Measurements from ENCODE around the gene ATXN1L.
"Not testable (repeated sequence)": the region's sequence is repeated elsewhere in the genome, so short reads cannot be mapped to it uniquely, and the experiment has no call there.

The ATXN1L gene

DNA sequence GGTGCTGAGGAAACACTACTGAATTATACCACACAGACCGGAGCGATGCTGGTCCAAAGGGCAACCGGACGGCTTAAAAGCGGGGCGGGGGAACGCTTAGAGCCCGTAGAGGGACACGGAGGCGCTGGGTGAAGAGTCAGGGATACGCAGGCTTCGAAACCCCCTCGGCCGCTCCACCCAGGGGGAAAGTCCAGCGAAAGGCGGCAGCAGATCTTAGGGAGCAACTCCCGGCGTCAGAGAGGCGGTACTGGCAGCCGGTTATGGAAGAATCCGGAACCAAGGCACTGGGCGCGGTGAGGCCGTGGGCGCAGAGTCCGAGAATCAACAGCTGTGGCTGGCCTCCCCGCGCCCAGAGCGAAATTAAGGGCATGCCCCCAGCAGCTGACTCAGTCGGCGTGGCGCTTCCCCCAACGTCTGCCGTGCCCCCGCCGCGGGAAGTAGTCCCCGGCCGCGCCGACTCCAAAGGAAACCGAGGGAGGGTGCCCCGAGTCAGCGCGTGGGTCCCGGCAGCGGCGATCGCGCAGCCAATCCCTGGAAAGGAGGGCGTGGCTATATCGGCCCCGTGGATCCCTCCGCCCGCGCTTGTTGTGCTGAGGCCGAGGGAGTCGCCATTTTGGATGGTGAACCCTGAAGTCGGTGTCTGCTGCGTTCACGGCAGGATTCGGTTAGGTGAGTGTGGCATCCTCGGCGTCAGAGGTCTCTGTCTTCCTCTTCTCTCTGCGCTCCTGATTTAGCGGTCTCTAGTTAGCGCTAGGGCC, 49.3 kb downstream of the ATXN1L start, which contains the start of gene IST1:
TSS of gene IST1 (plus strand) at position 611 of the 758 bp plus-strand sequence. CDS start 20,110 bp downstream, outside the sequence.
- DNase-seq = peak; percentile 84

DNA sequence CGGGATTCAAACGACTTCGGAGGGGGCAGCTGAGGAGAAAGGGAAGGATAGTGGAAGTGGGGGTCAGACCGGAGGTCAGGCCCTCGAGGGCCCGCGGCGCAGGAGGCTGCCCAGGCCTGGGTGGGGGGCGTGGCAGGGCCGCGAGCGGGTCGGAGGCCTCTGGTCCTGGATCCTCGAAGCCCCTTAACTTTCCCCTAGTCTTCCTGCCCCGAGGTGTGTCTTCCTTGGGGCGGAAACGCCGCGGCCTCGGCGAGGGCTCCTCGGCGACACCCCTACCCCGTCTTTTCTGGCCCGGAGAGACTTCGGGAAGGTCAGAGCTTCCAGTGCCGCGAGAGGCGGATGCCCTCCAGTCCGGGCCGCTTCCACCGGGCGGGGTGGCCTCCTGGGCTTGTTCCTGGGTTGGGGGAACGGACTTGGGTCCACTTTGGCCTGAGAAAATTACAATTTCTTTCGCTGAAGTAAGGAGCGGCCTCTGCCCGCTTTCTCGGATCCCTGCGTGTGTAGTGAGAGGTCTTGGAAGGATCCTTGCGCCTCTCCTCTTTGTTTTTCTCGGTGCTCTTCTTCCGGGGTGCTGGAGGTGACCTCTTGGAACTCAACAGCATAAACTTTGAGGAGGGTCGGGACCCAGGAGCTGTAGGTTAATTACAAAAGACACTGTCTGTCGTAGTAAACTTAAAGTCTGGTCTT, 50.0 kb downstream of the ATXN1L start:
- DNase-seq = no peak

- no peak for DNase-seq
Measured at GRCh38 chr16:71896764-71897368, 51.1 kb downstream of the ATXN1L start.

DNA sequence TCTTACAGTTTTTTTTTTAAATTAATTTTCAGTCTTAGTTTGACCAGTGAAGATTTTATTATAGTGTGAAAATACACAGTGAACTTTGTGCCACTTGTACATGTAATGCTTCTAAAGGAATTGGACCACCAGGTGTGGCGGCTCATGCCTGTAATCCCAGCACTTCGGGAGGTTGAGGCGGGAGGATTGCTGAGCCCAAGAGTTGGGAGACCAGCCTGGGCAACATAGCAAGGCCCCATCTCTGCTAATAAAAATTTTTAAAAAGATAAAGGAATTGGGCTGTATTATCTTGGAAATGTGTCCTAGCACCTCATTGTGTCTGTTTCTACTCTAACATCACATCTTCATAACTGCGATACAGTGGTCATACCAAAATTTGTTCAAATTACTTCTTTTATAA, 53.4 kb downstream of the ATXN1L start:
- no peak for DNase-seq

GRCh38 chr16:71902656-71903365, 57.0 kb downstream of the ATXN1L start:
- no peak for DNase-seq

DNA sequence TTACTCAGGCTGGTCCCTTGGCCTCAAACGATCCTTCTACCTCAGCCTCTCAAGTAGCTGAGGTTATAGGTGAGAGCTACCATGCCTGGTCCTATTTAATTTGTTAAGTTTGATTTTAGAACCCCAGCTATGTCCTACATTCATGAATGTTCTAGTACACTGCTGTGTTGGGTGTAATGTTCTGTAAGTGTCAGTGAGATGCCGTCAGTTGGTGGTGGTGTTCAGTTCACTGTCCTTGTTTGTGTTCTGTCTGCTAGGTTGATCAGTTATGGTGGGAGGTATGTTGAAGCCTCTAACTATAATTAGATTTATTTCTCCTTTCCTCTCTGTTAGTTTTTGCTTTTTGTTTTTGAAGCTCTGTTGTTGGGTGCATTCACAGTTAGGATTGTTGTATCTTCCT, 57.8 kb downstream of the ATXN1L start:
- DNase-seq = no peak

DNA sequence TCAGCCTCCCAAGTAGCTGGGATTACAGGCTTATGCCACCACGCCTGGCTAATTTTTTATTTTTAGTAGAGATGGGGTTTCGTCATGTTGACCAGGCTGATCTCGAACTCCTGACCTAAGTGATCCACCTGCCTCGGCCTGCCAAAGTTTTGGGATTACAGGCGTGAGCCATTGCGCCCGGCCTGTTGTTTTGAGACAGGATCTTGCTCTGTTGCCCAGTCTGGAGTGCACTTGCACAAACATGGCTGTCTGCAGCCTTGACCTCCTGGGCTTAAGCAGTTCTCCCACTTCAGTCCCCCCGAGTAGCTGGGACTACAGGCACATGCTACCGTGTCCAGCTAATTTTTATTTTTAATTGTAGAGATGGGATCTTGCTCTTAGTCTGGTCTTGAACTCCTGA, 58.5 kb downstream of the ATXN1L start:
- DNase-seq = no peak

DNA sequence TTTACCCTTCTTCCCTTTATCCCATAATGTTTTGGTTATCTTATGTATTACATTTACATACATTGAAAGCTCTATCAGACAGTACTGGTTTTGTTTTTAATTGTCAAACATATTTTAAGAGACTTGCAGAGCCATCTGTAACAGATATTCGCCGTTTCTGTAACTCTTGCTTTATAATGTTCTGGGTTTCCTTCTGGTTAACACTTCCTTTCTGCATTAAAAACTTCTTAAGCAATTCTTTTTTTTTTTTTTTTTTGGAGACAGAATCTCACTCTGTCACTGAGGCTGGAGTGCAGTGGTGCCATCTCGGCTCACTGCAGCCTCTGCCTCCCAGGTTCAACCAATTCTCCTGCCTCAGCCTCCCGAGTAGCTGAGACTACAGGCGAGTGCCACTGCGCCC, 60.0 kb downstream of the ATXN1L start:
- not testable (repeated sequence) for DNase-seq

Data from GDM1 (cell line).